Activated CD8-positive, alpha-beta memory T cell treated with anti-CD3 and anti-CD28 coated beads for 1 hour (primary cell): Measurements from ENCODE around the gene CTNNA3.

Experiments used
- DNase-seq, 2 donors: peaks; one replicate each; pipeline ENCODE4 v3.0.0-alpha.2; 2020; ENCODE audit warnings: low read depth in 1 of 2; ENCODE audit errors: extremely low read depth in 1 of 2

Gene CTNNA3

DNA sequence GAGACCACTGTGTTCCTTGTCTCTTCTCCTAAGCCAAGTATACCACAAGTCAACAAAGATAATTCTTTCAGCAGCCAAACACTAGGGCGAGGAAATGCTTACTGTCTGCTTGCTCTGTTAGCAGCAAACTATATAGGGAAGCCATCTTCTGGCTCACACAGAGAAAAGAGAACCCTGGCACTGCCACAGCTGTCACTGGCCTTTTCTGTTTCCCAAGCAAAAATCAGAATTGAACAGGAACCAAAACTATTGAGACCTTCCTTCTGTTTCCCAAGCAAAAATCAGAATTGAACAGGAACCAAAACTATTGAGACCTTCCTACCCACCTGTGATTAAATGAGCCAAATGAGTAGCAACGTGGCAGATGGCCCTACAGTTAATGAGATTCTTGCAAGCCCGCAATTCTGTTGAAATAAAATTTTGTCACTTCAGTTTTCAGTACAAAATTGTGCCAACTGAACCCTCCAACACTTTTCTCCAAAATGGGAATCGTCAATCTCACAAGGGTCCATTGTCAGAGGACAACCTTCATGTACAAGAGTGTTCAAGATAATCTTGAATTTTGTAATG is 715.7 kb downstream of the CTNNA3 start:
- DNase-seq, result no peak

DNA sequence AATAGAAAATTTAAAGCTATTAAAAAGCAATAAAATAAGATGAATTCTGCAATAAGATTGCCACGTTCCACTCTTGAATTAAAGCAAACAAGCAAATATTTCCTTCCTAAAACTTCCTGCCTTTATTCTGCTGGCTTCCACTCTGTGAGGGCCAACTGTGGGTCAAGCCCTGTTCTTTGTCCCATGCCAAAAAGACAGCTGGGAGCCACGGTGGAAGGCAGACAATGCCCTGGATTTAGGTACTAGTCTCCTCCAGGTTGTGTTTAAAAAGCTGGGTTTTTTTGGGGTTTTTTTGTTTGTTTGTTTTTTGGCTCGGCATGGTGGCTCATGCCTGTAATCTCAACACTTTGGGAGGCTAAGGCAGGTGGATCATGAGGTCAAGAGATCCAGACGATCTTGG is 731.0 kb downstream of the CTNNA3 start:
- DNase-seq, result no peak

DNA sequence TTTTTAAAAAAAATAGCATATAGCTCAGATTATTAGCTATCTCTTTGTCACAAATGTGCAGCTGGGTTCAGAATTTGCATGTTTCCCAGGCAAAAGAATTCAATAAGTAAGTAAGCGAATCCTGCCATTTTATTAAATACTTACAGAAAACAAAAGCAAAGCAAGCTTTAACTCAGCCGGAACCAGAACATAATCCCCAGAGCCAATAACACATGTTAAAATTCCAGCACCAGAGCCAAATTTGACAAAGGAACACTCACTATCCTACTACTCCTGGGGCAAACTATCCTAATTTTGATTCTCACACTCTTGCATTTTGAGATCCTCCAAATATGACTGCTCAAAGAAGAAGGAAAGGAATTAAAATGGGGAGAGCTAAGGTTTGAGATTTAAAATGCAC is 737.5 kb downstream of the CTNNA3 start:
- DNase-seq, result no peak

DNA sequence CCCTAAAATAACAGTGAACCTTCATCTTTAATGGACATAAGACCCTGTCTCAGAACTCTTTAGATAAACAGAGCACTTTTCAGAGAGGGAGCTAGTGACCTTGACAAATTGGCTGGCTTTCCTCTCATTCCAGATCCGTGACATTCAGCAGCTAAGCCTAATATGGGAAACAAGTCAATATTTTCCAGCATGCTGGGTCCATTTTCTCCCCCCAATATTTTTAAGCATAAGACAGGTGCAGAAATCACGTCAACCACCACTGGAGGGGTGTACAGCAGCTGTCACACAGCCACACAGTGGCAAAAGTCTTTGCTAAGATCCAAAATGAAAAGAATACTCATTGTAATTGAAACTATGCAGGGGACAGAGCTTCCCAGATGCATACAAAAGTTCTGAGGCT is 744.1 kb downstream of the CTNNA3 start:
- DNase-seq, result no peak

DNA sequence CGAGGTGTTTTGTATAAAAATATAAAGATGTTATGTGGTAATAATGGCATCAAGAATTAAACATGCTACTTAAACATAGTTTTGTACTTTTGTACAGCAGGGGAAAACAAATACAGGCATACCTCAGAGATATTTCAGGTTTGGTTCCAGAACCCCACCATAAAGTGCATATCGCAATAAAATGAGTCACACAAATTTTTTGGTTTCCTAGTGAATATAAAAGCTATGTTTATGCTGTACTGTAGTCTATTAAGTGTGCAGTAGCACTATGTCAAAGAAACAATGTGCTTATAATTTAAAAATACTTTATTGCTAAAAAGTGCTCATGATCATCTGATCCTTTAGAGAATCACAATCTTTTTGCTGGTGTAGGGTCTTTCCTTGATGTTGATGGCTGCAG is 752.4 kb downstream of the CTNNA3 start:
- no peak for DNase-seq

DNA sequence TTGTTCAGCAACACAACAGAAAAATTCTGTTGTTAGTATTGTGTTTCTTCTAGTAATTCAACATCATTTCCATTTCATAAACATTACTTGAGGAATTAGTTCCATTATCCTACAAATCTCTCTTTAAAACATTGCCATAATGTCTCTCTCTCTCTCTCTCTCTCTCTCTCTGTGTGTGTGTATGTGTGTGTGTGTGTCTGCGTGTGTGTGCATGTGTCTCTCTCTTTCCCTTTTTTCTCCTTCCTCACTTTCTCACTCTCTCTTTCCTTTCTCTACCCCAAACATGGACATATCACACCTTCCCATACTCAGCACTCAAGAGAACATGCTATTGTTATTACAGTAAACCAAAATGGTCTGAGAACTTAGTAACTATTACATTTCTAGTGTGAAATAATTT is 753.6 kb downstream of the CTNNA3 start:
- DNase-seq, result no peak

DNA sequence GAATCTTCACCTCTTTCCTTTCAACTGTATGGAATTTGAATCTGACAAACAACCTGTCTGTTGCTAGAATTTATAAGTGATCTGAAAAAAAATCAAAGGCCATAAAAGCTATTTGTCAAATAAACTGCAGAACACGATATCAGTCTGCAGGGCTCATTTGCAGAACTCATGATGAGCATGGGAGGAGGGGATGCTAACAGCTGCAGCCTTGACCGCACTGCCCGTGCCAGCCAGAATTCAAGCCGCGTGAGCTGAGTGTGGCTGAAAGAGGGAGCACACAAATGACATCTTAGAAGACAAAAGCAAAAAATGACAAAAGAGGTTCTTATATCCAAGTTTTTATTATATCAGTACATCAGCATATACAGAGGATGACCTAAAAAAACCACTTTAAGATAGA is 754.5 kb downstream of the CTNNA3 start:
- DNase-seq, result no peak

DNA sequence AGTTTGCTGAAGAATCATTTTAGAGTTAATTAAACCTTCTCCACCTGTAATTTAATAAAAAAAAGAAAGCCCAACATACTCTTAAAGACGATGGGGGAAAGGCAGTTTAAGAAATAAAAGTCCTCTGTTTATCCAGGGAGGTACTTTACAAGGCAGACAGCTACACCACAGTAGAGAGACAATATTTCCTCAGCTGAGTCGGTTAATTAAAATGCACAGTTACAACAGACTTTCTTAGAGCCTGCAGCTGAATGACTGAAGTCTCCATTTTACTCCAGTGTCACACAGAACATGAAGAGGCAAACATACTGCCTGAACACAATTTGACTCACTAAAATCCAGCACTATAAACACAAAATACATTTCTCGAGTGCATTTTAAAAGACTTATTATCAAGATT is 755.0 kb downstream of the CTNNA3 start:
- DNase-seq, result no peak

DNA sequence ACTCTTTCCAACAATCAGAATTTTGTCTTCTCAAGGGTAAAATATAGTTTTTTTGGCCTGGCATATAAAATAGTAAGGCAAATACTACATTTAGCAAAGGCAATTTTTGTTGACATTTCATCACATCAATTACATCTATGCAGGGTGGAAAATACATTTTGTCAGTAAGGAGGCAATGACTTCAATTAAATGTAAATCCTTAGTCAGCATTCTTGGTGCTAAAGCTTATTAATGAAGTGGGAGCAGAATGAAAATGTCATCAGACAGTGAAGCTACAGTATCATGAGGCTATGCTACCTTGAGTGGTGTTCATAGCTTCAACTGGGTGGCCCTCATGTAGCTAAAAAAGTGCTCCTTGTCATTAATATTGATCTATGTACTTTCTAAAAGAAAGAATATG is 761.3 kb downstream of the CTNNA3 start:
- no peak for DNase-seq

DNA sequence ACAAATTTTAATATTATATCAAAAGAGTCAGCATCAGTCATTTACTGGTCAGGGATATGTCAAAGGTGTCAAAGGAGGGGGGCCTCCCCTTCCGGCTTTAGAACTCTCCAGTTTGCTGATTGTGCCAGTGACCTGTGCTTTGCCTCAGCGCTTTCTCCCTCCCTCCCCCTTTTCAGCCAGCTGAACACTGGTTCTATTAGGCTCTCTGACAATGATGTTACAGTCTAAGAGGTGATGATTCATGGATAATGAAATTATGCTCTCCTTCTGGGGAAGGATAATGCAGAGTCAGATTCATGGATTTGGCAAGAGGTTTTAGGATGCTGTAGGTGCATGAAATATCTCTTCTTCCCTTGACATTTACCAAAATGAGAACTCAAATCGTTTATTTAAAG is 764.0 kb downstream of the CTNNA3 start:
- no peak for DNase-seq

DNA sequence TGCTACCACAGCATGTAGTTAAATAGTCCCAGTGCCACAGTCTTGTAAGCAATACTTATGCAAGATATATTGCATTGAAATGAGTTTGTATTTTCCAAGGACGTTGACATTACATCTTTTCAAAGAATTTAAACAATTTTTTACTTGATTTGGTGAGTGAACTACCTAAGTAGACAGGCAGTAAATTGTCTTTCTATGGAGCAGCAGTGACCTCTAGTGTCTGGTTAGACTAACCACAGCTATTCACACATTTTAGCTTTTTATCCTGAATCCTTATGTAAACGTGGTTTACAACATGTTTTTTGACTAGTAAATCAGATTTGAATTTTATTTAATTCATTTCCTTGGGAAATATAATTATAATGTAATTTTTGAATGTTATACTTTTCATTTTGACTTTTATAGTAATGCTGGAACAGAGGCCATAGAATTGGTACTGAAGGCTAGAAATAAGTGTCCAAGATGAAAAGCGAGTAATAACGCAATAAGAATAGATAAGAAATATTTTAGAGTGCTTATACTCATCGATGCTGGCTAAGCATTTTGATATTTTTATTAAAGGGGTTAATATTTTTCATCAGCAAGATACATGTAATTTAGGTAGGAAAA is 764.6 kb downstream of the CTNNA3 start:
- no peak for DNase-seq

DNA sequence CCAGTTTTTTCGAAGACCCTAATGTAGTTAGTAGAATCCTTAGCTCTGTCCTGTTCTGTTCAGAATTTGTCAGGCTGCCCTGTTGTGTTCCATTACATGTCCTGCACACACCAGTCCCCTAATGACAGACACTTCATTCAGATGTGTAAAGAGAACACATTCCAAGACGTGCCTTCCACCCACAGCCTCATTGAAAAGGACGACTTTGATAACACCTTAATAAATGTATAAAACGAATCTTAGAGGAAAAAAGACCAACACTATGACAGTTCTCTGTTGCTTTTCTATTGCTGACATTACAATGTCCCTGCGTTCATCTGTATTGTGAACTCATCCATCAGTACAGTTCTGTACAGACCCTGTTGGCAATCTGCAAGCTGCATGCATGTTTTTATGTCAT is 766.6 kb downstream of the CTNNA3 start:
- DNase-seq, result no peak

DNA sequence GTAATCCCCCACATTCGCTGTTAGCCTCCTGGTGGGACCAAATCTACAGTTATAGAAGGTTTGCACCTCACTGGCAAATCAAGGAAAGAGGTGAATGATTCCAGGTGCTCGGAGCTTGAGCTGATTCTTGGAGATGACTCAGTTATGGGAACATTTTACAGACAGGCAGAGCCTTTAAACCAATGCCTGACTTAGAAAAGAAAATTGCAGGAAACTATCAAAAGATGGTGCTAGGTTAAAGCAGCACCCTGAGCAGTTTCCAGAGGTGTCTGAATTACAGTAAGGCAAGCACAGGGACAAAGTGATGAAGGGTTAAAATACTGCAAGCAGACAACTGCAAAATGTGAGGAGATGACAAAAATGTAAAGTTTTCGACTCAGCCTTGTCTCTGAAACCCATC is 767.2 kb downstream of the CTNNA3 start:
- no peak for DNase-seq

DNA sequence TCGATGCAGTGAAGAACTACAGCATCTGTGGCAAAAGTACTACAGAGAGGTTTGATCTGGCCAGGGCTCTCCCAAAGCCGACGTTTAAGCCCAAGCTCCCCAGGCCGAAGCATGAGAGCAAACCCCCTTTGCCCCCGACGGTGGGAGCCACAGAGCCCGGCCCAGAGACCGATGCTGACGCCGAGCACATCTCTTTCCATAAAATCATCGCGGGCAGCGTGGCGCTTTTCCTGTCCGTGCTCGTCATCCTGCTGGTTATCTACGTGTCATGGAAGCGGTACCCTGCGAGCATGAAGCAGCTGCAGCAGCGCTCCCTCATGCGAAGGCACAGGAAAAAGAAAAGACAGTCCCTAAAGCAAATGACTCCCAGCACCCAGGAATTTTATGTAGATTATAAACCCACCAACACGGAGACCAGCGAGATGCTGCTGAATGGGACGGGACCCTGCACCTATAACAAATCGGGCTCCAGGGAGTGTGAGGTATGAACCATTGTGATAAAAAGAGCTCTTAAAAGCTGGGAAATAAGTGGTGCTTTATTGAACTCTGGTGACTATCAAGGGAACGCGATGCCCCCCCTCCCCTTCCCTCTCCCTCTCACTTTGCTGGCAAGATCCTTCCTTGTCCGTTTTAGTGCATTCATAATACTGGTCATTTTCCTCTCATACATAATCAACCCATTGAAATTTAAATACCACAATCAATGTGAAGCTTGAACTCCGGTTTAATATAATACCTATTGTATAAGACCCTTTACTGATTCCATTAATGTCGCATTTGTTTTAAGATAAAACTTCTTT is 767.8 kb downstream of the CTNNA3 start:
- DNase-seq, result no peak

DNA sequence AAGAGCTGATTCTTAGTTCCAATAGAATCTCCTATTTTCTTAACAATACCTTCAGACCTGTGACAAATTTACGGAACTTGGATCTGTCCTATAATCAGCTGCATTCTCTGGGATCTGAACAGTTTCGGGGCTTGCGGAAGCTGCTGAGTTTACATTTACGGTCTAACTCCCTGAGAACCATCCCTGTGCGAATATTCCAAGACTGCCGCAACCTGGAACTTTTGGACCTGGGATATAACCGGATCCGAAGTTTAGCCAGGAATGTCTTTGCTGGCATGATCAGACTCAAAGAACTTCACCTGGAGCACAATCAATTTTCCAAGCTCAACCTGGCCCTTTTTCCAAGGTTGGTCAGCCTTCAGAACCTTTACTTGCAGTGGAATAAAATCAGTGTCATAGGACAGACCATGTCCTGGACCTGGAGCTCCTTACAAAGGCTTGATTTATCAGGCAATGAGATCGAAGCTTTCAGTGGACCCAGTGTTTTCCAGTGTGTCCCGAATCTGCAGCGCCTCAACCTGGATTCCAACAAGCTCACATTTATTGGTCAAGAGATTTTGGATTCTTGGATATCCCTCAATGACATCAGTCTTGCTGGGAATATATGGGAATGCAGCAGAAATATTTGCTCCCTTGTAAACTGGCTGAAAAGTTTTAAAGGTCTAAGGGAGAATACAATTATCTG is 768.6 kb downstream of the CTNNA3 start:
- DNase-seq, result no peak

DNA sequence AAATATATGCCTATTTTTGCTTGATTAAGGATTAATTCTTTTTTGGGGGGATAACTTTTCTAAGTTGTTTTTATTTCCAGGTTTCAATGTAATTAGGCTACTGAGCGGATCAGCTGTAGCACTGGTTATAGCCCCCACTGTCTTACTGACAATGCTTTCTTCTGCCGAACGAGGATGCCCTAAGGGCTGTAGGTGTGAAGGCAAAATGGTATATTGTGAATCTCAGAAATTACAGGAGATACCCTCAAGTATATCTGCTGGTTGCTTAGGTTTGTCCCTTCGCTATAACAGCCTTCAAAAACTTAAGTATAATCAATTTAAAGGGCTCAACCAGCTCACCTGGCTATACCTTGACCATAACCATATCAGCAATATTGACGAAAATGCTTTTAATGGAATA is 769.2 kb downstream of the CTNNA3 start:
- DNase-seq, result no peak

DNA sequence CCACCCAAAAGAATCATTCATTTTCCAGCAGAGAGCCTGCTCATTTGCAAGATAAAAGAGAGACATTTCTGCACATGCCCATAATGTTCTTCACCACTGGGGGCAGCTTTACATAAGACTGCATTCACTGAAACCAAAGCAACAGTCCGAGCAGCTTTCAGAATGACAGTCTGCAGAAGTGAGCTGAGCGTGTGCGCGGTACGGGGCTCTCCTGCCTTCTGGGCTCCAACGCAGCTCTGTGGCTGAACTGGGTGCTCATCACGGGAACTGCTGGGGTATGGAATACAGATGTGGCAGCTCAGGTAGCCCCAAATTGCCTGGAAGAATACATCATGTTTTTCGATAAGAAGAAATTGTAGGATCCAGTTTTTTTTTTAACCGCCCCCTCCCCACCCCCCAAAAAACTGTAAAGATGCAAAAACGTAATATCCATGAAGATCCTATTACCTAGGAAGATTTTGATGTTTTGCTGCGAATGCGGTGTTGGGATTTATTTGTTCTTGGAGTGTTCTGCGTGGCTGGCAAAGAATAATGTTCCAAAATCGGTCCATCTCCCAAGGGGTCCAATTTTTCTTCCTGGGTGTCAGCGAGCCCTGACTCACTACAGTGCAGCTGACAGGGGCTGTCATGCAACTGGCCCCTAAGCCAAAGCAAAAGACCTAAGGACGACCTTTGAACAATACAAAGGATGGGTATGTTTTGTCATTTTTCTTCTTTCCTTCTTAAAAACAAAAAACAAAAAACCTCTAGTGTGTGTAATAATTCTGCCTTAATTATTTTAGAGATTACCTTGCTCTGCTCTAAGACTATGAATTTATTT is 769.9 kb downstream of the CTNNA3 start, which contains the start of gene LRRTM3:
LRRTM3 (plus strand) TSS at position 141 of the 820 bp plus-strand sequence.
- DNase-seq, result no peak

DNA sequence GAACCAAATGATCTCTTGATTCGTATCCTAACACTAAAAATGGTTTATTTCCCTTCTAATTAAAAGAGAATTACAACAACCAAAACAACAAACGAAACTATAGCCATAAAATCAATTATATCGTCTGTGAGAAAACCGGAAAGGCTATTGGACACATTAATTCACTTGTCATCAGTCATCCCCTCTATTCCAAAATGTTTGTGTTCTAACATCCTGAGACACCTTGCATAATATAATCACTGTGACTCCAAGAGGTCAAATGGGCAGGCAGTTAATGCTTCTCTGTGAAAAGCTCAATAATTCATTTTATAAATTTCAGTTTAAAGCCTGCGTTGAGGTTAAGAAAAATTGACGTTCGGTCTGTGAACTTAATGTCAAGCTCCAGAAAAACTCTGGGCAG is 770.6 kb downstream of the CTNNA3 start:
- no peak for DNase-seq

DNA sequence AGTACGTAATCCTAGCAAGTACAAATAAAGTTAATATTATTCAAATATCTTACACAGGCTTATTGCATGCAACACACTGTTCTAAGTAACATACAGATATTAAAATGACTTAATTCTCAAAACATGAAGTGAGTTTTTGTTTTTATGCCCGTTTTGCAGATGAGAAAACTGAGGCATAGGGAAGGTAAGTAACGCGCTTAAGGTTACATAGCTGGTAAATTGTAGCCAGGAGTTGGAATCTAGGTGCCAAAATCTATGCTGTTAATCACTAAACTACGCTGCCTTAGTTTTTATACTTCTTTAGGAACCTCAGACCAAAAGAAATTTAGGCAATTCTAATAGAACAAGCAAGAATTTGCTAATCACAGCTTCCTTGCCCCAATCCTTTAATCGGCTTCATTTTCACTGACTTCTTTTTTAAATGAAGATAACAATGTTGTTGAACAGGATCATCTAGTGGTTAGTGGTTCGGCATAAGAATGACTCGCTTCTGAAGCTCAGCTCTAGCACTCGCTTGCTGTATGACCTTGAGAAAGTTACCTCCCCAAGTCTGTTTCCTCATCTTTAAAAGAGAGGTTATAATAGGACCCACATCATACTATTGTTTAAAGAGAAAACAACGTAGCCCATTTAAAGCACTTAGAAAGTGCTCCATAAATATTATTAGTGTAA is 771.2 kb downstream of the CTNNA3 start:
- DNase-seq, result no peak

DNA sequence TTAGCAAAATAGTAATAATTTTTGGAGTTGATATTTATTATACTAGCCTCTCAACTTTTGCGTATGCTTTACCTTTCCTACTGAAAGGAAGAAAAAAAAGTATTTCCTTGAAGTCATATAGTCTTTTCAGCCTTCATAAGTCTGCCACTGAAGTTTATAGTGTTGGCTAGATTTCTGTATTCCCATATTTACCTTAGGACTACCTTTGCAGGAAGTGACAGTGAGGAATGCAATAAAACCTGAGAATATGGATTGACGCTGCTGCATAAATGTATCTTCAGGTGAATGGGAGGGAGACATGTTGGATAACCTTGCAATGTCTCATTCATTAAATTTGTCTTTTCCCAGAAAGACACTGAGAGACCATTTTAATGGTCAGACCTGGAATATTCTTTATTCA is 776.7 kb downstream of the CTNNA3 start:
- no peak for DNase-seq
